Mesenteric fat pad (tissue), 1 donor: ENCODE data around the gene TFF1. TPM values are rescaled to one million over a fixed set of nuclear protein-coding genes. Genes with fewer than 3 reads are reported as not detected.
A peak's percentile ranks its signal among the peaks of the same experiment; 100 is the strongest.

Experiments used
- DNase-seq: peaks from one replicate; pipeline ENCODE4 v3.0.0-alpha.2; 2020; ENCODE audit warnings: low spot score
- total RNA-seq: library from RNA; stranded (reverse); fragmentation: NEBNext Ultra II Directional; extraction: Animal tissue kit (Norgen Biotek cat#: 25700); gene quantifications from one replicate; pipeline ENCODE4 v1.2.1, GENCODE V29; 2021
- donor health status: DM: yes; HTN: yes; CAD: no.

The TFF1 gene
- total RNA-seq, 1 donor from 2014 or later: not detected

GRCh38 chr21:42398436-42399028, 32.2 kb upstream of the TFF1 start:
- DNase-seq: peak; percentile 47

- peak; percentile 60 for DNase-seq
These were observed 31.5 kb upstream of the TFF1 start for GRCh38 chr21:42397746-42398394.

GRCh38 chr21:42396799-42397745, 30.7 kb upstream of the TFF1 start:
- peak; percentile 65 for DNase-seq

- no peak for DNase-seq
These were observed 29.7 kb upstream of the TFF1 start, which contains the start of gene TMPRSS3 for GRCh38 chr21:42395905-42396651. TSS of gene TMPRSS3 (minus strand) at chr21:42396052. CDS start at chr21:42395417, 635 bp downstream.

DNA sequence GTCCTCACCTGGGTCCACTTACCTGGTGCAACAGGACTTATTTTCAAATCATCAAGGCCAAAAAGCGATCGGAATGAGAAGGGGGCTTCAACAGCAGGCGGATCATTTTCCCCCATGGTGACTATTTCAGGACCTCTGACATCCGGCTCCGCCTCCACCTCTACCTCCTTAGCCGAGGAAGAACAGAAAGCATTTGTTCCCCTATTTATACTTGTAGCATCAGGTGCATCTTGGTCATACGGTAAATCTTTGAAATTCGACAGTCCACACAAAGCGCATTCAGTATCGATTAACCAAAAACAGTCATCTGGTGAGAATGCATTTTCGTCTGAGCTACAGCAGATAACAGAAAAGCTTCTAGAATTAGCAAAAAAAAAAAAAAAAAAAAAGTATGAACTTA, 29.0 kb upstream of the TFF1 start:
- DNase-seq: no peak

- DNase-seq: no peak
These were observed 27.2 kb upstream of the TFF1 start for GRCh38 chr21:42393443-42393950.

GRCh38 chr21:42392731-42393442, 26.6 kb upstream of the TFF1 start:
- no peak for DNase-seq

GRCh38 chr21:42391297-42391696, 25.0 kb upstream of the TFF1 start:
- no peak for DNase-seq

GRCh38 chr21:42390696-42391095, 24.4 kb upstream of the TFF1 start:
- DNase-seq: no peak

DNA sequence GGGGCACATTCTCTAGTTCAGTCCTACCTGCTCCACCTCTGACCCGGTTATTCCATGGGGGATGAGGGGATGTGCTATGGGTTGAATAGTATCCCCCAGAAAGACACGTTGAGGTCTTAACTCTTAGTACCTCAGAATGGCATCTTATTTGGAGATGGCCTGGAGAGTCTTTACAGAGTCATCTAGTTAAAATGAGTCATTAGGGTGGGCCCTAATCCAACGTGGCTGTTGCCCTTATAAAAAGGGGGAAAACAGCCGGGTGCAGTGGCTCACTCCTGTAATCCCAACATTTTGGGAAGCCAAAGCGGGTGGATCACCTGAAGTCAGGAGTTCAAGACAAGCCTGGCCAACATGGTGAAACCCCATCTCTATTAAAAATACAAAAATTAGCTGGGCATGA, 23.9 kb upstream of the TFF1 start:
- no peak for DNase-seq

DNA sequence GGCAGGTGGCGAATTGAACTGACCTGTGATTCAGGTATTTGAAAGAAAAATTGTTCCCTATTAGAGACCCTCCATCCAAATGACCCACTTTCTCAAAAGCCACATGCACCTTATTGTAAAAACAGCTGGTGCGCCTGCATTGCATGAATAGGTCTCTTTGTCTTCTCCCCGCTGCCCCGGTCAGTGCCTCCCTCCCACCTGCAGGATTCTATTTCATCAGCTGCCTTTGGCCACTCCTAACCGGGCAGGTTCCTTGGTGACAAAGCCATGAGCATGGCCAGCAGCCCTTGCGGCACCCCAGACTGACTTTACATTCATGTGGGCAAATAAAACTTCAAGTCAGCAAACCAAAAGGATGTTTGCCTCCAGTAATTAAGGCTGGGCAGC, 23.1 kb upstream of the TFF1 start:
- DNase-seq: no peak

GRCh38 chr21:42388740-42389448, 22.6 kb upstream of the TFF1 start:
- DNase-seq: no peak

DNA sequence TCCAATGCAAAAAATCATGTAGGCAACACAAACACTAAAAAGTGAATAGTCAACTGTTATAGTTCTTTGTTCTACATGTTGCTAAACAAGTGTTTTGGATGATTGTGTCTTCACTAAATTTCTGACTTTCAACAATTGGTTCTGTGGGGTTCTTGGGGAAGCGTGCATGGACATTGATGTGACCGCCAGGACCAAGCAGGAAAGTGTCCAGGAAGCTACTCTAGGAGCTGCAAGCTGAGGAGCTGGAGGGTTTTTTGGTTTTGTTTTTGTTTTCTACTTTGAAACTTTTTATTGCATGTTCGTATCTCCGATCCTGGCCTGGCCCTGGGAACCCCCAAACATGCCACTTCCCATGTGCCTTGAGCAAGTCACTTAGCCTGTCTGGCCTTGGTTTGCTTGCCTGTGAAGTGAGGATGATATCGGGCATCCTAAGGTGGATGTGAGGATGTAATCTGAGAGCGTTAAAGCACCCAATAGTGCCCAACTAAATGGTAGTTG, 21.6 kb upstream of the TFF1 start:
- DNase-seq: no peak

DNA sequence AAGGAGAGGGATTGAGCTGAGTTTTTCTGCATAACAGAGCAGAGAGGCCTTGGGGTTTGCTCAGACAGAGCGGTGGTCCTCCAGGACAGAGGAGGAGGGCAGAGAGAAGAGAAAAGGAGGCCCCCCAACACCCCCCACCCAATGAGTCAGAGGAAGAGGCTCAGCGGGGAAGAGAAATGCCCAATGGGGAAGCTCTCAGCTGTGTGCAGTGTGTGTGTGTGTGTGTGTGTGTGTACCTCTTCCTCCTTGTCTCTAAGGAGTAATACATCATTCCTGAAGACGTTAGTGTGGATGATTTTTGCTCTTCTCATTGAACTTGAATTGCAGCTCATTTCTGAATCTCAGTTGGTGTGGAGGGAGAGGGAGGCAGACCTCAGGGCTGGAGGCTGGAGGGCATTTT, 20.8 kb upstream of the TFF1 start:
- DNase-seq: no peak

DNA sequence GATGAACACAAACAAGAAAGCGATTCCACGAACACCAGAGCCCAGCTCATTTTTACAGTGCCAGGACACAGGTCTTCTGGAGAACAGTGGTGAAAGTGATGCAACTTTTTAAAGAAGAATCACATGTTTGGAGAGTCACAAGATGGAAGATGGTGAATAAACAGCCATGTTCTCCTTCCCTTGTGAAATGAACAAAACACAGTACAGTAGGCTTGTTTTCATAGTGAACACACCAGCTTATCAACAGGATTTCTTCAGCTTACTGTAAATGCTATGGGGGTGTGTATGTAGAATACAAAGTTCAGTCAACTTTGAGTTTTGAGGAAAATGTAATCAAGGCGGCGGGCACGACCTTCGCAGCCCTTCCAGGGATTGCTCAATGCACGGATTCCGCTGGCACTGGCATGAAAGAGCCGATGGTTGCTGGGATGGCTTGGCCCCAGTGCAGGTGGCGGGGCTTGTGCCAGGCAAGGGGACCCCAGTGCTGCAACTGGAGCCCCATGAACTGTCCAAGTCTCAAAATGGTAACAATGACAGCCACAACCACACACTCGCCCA, 19.8 kb upstream of the TFF1 start:
- no peak for DNase-seq

- no peak for DNase-seq
These were observed 19.3 kb upstream of the TFF1 start for GRCh38 chr21:42385619-42386018.

DNA sequence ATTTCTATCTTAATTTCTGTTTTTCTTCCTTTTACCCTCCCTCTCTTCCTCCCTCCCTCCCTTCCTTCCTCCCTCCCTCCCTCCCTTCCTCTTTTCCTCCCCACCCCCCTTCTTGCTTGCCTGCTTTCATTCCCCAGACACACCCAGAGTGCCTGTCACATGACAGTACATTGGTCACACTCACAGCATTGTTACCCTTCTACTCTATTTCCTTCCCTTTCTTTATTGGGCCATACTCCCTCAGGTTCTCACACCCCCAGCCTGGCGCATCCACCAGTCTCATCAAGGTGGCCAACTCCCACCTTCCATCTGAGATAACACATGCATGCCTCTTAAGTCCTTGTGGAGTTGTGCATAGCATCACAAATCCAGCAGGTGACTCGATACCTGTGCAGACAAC, 18.7 kb upstream of the TFF1 start:
- no peak for DNase-seq

DNA sequence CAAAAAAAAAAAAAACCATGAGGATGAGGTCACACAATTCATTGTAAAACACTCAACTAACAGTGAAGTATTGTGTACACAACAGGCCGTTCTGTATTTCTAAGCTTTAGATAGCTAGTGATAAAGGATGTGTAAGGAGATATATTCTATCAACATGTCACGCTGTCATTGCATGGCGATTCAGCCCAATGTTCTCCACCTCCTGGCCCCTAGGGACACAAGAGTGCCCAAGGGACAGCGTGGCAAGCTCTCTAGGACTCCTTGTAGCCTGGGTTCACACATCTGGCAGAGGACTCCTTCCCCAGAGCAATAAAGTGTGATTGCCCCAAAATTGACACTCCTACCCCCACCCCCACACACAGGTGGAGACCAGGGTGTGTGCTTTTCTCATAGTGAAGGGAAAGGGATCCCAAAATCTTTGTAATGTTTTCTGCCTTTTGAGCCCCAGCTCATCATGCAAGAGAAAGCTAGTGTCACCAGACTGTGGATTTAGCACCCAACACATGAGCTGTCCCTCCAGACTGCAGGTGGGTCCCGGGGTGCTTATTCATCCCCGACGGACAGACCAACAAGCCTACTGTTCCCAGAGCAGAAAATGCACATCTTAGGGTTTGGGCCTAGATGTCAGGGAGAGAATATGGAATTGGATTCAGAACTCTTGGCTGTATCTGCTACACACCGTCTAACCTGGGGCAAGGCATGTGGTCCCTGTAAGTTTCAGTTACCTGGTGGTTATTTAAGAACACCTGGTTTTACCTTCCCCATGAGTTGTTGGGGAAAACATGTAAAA, 18.0 kb upstream of the TFF1 start:
- no peak for DNase-seq

GRCh38 chr21:42383331-42383730, 17.0 kb upstream of the TFF1 start:
- DNase-seq: no peak
